Fibroblast of villous mesenchyme (primary cell): Measurements from ENCODE around the gene OR10H2. TPM values are rescaled to one million over a fixed set of nuclear protein-coding genes. Genes with fewer than 3 reads are reported as not detected.

Experiments used
- DNase-seq: peaks from one replicate; pipeline ENCODE4 v3.0.0-alpha.2; 2010; ENCODE audit warnings: low read depth
- H3K4me3 ChIP-seq: 2 replicates; pipeline ENCODE4 v1.5.1; 2011; ENCODE audit warnings: low read depth, mild to moderate bottlenecking, low read length
- CTCF ChIP-seq: IDR thresholded peaks from 2 replicates; pipeline ENCODE4 v1.5.1; 2012; ENCODE audit warnings: low read depth, mild to moderate bottlenecking, low read length; ENCODE audit not compliant: insufficient read depth
- total RNA-seq: library from RNA; depleted of rRNA; stranded (reverse); fragments of >200 nt; gene quantifications from 2 replicates; pipeline ENCODE4 v1.2.3, GENCODE V29; 2012

The OR10H2 gene
- total RNA-seq, 1 donor, result not detected

- H3K4me3 ChIP-seq, result no peak overlapping the region
- DNase-seq, result no peak
- TF ChIP-seq CTCF, result no peak
Measured at GRCh38 chr19:15730538-15730937, 2.7 kb downstream of the OR10H2 start.

GRCh38 chr19:15732388-15732787 is 4.6 kb downstream of the OR10H2 start:
- no peak overlapping the region for H3K4me3 ChIP-seq
- DNase-seq, result no peak
- no peak for TF ChIP-seq CTCF

GRCh38 chr19:15733895-15734294 is 6.1 kb downstream of the OR10H2 start:
- TF ChIP-seq CTCF, result no peak
- no peak for DNase-seq
- H3K4me3 ChIP-seq, result no peak overlapping the region

GRCh38 chr19:15737722-15738121 is 9.9 kb downstream of the OR10H2 start, which contains the start of gene OR10H3:
TSS of gene OR10H3 (plus strand) at chr19:15737985. CDS start at chr19:15741393, 3,408 bp downstream.
- TF ChIP-seq CTCF, result no peak
- DNase-seq, result no peak
- no peak within 1 kb of the TSS for H3K4me3 ChIP-seq

- no peak for DNase-seq
- TF ChIP-seq CTCF, result no peak
- H3K4me3 ChIP-seq, result no peak overlapping the region
Measured at GRCh38 chr19:15740785-15741184, 13.0 kb downstream of the OR10H2 start.

GRCh38 chr19:15748239-15748638 is 20.4 kb downstream of the OR10H2 start:
- TF ChIP-seq CTCF, result no peak
- no peak overlapping the region for H3K4me3 ChIP-seq
- DNase-seq, result no peak

GRCh38 chr19:15758379-15758778 is 30.6 kb downstream of the OR10H2 start:
- H3K4me3 ChIP-seq, result no peak overlapping the region
- TF ChIP-seq CTCF, result no peak
- no peak for DNase-seq
